ENCODE data around the gene RAB3GAP2. TPM values are rescaled to one million over a fixed set of nuclear protein-coding genes. Genes with fewer than 3 reads are reported as not detected.
A peak's percentile ranks its signal among the peaks of the same experiment; 100 is the strongest.

Gene RAB3GAP2
- total and polyA plus RNA-seq, 10 of the 15 experiments (the other 5 are each of a cell fraction or from before 2014, with no cell fraction given): 11.9 to 51.1 (median 24.4) TPM

- 0 out of 2 replicates have a peak, but pooled peaks have one; percentile 4 for TF ChIP-seq TCF12 (IDR thresholded peaks at IDR 0.05; ENCODE audit: low read depth, low read length)
- peak; percentile 99 for TF ChIP-seq RAD51 (IDR thresholded peaks at IDR 0.05)
- TF ChIP-seq IRF4 (IDR thresholded peaks at IDR 0.05; ENCODE audit: low read depth, low read length): no peak
- no peak for TF ChIP-seq NFIC (IDR thresholded peaks at IDR 0.05; ENCODE audit: low read depth, low read length)
- no peak for TF ChIP-seq SRF (IDR thresholded peaks at IDR 0.05; ENCODE audit: low read depth in 2 of 2, low read length in 2 of 2)
- peak; percentile 69 for TF ChIP-seq CHD2 (IDR thresholded peaks at IDR 0.05; ENCODE audit: borderline replicate concordance, low read depth, low read length)
- TF ChIP-seq BHLHE40 (IDR thresholded peaks at IDR 0.05; ENCODE audit: borderline replicate concordance in 1 of 2, low read depth in 2 of 2, low read length in 1 of 2): peak; percentile 90 to 99
- peak; percentile 66 for TF ChIP-seq CREB1 (IDR thresholded peaks at IDR 0.05; ENCODE audit: low read depth)
- TF ChIP-seq USF2 (IDR thresholded peaks at IDR 0.05; ENCODE audit: borderline replicate concordance, low read depth, low read length): peak; percentile 90
- TF ChIP-seq TBL1XR1 (IDR thresholded peaks at IDR 0.05; ENCODE audit: low read depth, low read length): peak; percentile 83; the same call in 1 of the 2 replicates
- TF ChIP-seq MTA2 (IDR thresholded peaks at IDR 0.05; ENCODE audit: low read depth): 0 out of 2 replicates have a peak, but pooled peaks have one; percentile 15
- no peak for TF ChIP-seq RBBP5 (conservative IDR thresholded peaks at IDR 0.05)
- TF ChIP-seq FOXM1 (IDR thresholded peaks at IDR 0.05; ENCODE audit: low read depth, low read length): no peak
- no peak for TF ChIP-seq CBX3 (IDR thresholded peaks at IDR 0.05; ENCODE audit: borderline replicate concordance, low read depth)
- TF ChIP-seq PML (IDR thresholded peaks at IDR 0.05; ENCODE audit: low read length): peak; percentile 76
- TF ChIP-seq IKZF1 (conservative IDR thresholded peaks at IDR 0.05): peak; percentile 64
Measured at GRCh38 chr1:220272047-220272840, at the start of gene RAB3GAP2 (continued).
